Caco-2 (cell line): ENCODE results near the gene ATAD3A. TPM values are rescaled to one million over a fixed set of nuclear protein-coding genes. Genes with fewer than 3 reads are reported as not detected.
"Not testable (repeated sequence)": the region's sequence is repeated elsewhere in the genome, so short reads cannot be mapped to it uniquely, and the experiment has no call there.

Source experiments
- BruUV-seq: library from RNA; stranded (reverse); fragments of 400-500 nt; replicated peaks from 2 replicates; lab custom pipeline; 2021; lab: Mats Ljungman, UMichigan
- CTCF ChIA-PET: fragments of 300-600 bp; sonication (Branson Sonifier 250); formaldehyde crosslinking; loops from one replicate; lab custom pipeline; 2022; ENCODE audit warnings: antibody characterized with exemption; lab: Charles Lee
- POLR2A ChIA-PET: fragments of 300-600 bp; sonication (Branson Sonifier 250); formaldehyde crosslinking; loops from one replicate; lab custom pipeline; 2022; ENCODE audit warnings: antibody characterized with exemption; lab: Charles Lee
- DNase-seq, 2 experiments: peaks; one replicate each; pipeline versions ENCODE4 v3.0.0 to v3.0.0-alpha.2; 2020 to 2022
- H3K27me3 ChIP-seq: replicated peaks from 2 replicates; pipeline ENCODE4 v1.6.0; 2011; ENCODE audit warnings: low read length; ENCODE audit not compliant: control insufficient read depth, insufficient read depth
- H3K36me3 ChIP-seq: 2 replicates; pipeline ENCODE4 v1.5.1; 2011; ENCODE audit warnings: low read length; ENCODE audit not compliant: control insufficient read depth, insufficient read depth
- H3K4me1 ChIP-seq: fragments of 250-450 bp; sonication (Bioruptor Pico); 2 replicates; pipeline ENCODE4 v1.5.1; 2020; ENCODE audit warnings: mild to moderate bottlenecking
- H3K4me3 ChIP-seq: 2 replicates; pipeline ENCODE4 v1.5.1; 2011; ENCODE audit warnings: low read depth, mild to moderate bottlenecking, control low read depth, low read length
- H3K9me3 ChIP-seq: fragments of 250-450 bp; sonication (Bioruptor Pico); 2 replicates; pipeline ENCODE4 v1.5.1; 2020; ENCODE audit warnings: mild to moderate bottlenecking, moderate library complexity
- H3K27ac Mint-ChIP-seq: one replicate; pipeline ENCODE4 v1.8.0; 2022; ENCODE audit warnings: mixed read lengths; ENCODE audit not compliant: unreplicated experiment
- H3K27me3 Mint-ChIP-seq: one replicate; pipeline ENCODE4 v1.8.0; 2022; ENCODE audit warnings: mixed read lengths; ENCODE audit not compliant: insufficient read depth, unreplicated experiment
- H3K36me3 Mint-ChIP-seq: one replicate; pipeline ENCODE4 v1.8.0; 2022; ENCODE audit warnings: mild to moderate bottlenecking, mixed read lengths; ENCODE audit not compliant: insufficient read depth, unreplicated experiment
- H3K4me1 Mint-ChIP-seq: one replicate; pipeline ENCODE4 v1.8.0; 2022; ENCODE audit warnings: low read depth, mixed read lengths; ENCODE audit not compliant: unreplicated experiment
- H3K4me3 Mint-ChIP-seq: one replicate; pipeline ENCODE4 v1.8.0; 2022; ENCODE audit warnings: mild to moderate bottlenecking, moderate library complexity, mixed read lengths; ENCODE audit not compliant: unreplicated experiment
- H3K9me3 Mint-ChIP-seq: one replicate; pipeline ENCODE4 v1.8.0; 2022; ENCODE audit warnings: mixed read lengths; ENCODE audit not compliant: unreplicated experiment
- CTCF ChIP-seq, 2 experiments: fragments of 200-600 bp in 1 of 2; IDR thresholded peaks; 1 replicate in 1 of 2; 2 replicates in 1 of 2; pipeline versions ENCODE4 v1.5.1 to v1.8.0; 2011 to 2022; ENCODE audit warnings: antibody characterized with exemption in 1 of 2, control low read depth in 1 of 2, inconsistent platforms in 1 of 2, low read depth in 1 of 2, low read length in 1 of 2, mild to moderate bottlenecking in 1 of 2, moderate library complexity in 1 of 2; ENCODE audit not compliant: insufficient read depth in 1 of 2, severe bottlenecking in 1 of 2, unreplicated experiment in 1 of 2
- intact Hi-C: fragments of 100-400 bp; cut with micrococcal nuclease; formaldehyde crosslinking; loops from one replicate; pipeline ENCODE4 v1.10.0; 2022; ENCODE audit not compliant: unreplicated experiment
- total RNA-seq: library from RNA; stranded (reverse); gene quantifications from 2 replicates; pipeline ENCODE4 v1.2.3, GENCODE V29; 2022

Gene ATAD3A
- total RNA-seq, 1 experiment from 2014 or later = 58.6 TPM

GRCh38 chr1:1510912-1511532, 940 bp upstream of the ATAD3A start:
- ChIA-PET CTCF (interaction anchor here (0.6 kb wide), 1 partner anchor 259 kb away, joined by 3 read pairs; no protein-coding TSS in a partner anchor), POLR2A (no interaction called here)
- H3K4me3 Mint-ChIP-seq = peak overlapping the region; percentile 96
- intact Hi-C loops = no loop called here
- H3K4me3 ChIP-seq = peak overlapping the region; percentile 88
- H3K9me3 Mint-ChIP-seq = no peaks in the 10 kb centered on the region
- no peaks in the 10 kb centered on the region for H3K36me3 ChIP-seq
- no peaks in the 10 kb centered on the region for H3K9me3 ChIP-seq
- no peaks in the 10 kb centered on the region for H3K27me3 Mint-ChIP-seq
- H3K4me1 Mint-ChIP-seq = no peaks in the 10 kb centered on the region
- no peak for TF ChIP-seq CTCF (IDR thresholded peaks at IDR 0.05; ENCODE audit: insufficient read depth in 1 of 2, low read depth in 1 of 2, low read length in 1 of 2, severe bottlenecking in 1 of 2, unreplicated experiment in 1 of 2)
- peaks cover 14% of the 10 kb centered on the region for H3K36me3 Mint-ChIP-seq
- no peaks in the 10 kb centered on the region for H3K27me3 ChIP-seq
- no peaks in the 10 kb centered on the region for H3K4me1 ChIP-seq
- TSS peak; percentile 92 for BruUV-seq
- peak; percentile 66 to 74 for DNase-seq
- peak overlapping the region; percentile 99 for H3K27ac Mint-ChIP-seq

GRCh38 chr1:1512425-1512824, 463 bp downstream of the ATAD3A start:
- H3K27me3 Mint-ChIP-seq, H3K4me1 Mint-ChIP-seq, POLR2A ChIA-PET, BruUV-seq, H3K36me3 ChIP-seq, intact Hi-C loops, CTCF ChIA-PET, H3K9me3 ChIP-seq, H3K4me1 ChIP-seq, H3K9me3 Mint-ChIP-seq, H3K27me3 ChIP-seq: not testable (repeated sequence)
- peaks cover 14% of the 10 kb centered on the region for H3K36me3 Mint-ChIP-seq
- peak overlapping the region; percentile 59 for H3K27ac Mint-ChIP-seq
- DNase-seq = peak in 1 of 2 experiments; percentile 15
- peak overlapping the region; percentile 96 for H3K4me3 Mint-ChIP-seq
- peak overlapping the region; percentile 88 for H3K4me3 ChIP-seq

GRCh38 chr1:1513675-1514074, 1.7 kb downstream of the ATAD3A start:
- POLR2A ChIA-PET, H3K9me3 ChIP-seq, H3K4me1 Mint-ChIP-seq, BruUV-seq, DNase-seq, H3K36me3 ChIP-seq, intact Hi-C loops, H3K27me3 ChIP-seq, CTCF ChIA-PET, H3K4me3 ChIP-seq, H3K4me1 ChIP-seq, H3K27me3 Mint-ChIP-seq, H3K9me3 Mint-ChIP-seq: not testable (repeated sequence)
- H3K27ac Mint-ChIP-seq = peak overlapping the region; percentile 69
- peaks cover 23% of the 10 kb centered on the region for H3K36me3 Mint-ChIP-seq
- H3K4me3 Mint-ChIP-seq = peak overlapping the region; percentile 69

- CTCF ChIA-PET, H3K4me1 Mint-ChIP-seq, H3K4me3 Mint-ChIP-seq, DNase-seq, H3K4me1 ChIP-seq, POLR2A ChIA-PET, H3K9me3 Mint-ChIP-seq, H3K9me3 ChIP-seq, H3K27me3 Mint-ChIP-seq, H3K27me3 ChIP-seq, H3K36me3 ChIP-seq, H3K27ac Mint-ChIP-seq, BruUV-seq, intact Hi-C loops, H3K4me3 ChIP-seq: not testable (repeated sequence)
- H3K36me3 Mint-ChIP-seq = peaks cover 26% of the 10 kb centered on the region
Measured at GRCh38 chr1:1514376-1514775, 2.4 kb downstream of the ATAD3A start.

- H3K27me3 Mint-ChIP-seq, H3K9me3 Mint-ChIP-seq, H3K9me3 ChIP-seq, H3K27ac Mint-ChIP-seq, DNase-seq, H3K27me3 ChIP-seq, CTCF ChIA-PET, H3K4me1 Mint-ChIP-seq, H3K36me3 ChIP-seq, H3K4me3 Mint-ChIP-seq, intact Hi-C loops, H3K4me3 ChIP-seq, H3K4me1 ChIP-seq, POLR2A ChIA-PET, BruUV-seq: not testable (repeated sequence)
- peaks cover 15% of the 10 kb centered on the region for H3K36me3 Mint-ChIP-seq
Measured at GRCh38 chr1:1516923-1517322, 5.0 kb downstream of the ATAD3A start.
